Calu3 (cell line): ENCODE measurements around the gene BIRC6. TPM values are rescaled to one million over a fixed set of nuclear protein-coding genes. Genes with fewer than 3 reads are reported as not detected.
"Not testable (repeated sequence)": the region's sequence is repeated elsewhere in the genome, so short reads cannot be mapped to it uniquely, and the experiment has no call there.

ENCODE experiments used
- BruUV-seq: library from RNA; stranded (reverse); fragments of 400-500 nt; replicated peaks from 2 replicates; lab custom pipeline; 2021; lab: Mats Ljungman, UMichigan
- CTCF ChIA-PET: fragments of 300-600 bp; sonication (Branson Sonifier 250); formaldehyde crosslinking; loops from one replicate; lab custom pipeline; 2022; ENCODE audit warnings: antibody characterized with exemption; lab: Charles Lee
- DNase-seq: peaks from one replicate; pipeline ENCODE4 v3.0.0; 2022
- H3K27ac Mint-ChIP-seq: one replicate; pipeline ENCODE4 v1.8.0; 2022; ENCODE audit warnings: mixed read lengths; ENCODE audit not compliant: unreplicated experiment
- H3K27me3 Mint-ChIP-seq: one replicate; pipeline ENCODE4 v1.8.0; 2022; ENCODE audit warnings: mixed read lengths; ENCODE audit not compliant: unreplicated experiment
- H3K36me3 Mint-ChIP-seq: one replicate; pipeline ENCODE4 v1.8.0; 2022; ENCODE audit warnings: mild to moderate bottlenecking, moderate library complexity, mixed read lengths; ENCODE audit not compliant: insufficient read depth, unreplicated experiment
- H3K4me1 Mint-ChIP-seq: one replicate; pipeline ENCODE4 v1.8.0; 2022; ENCODE audit warnings: mild to moderate bottlenecking, low read depth, mixed read lengths; ENCODE audit not compliant: unreplicated experiment
- H3K4me3 Mint-ChIP-seq: one replicate; pipeline ENCODE4 v1.8.0; 2022; ENCODE audit warnings: mild to moderate bottlenecking, low read depth, moderate library complexity, mixed read lengths; ENCODE audit not compliant: unreplicated experiment
- H3K9me3 Mint-ChIP-seq: one replicate; pipeline ENCODE4 v1.8.0; 2022; ENCODE audit warnings: low read depth, mixed read lengths; ENCODE audit not compliant: unreplicated experiment
- CTCF ChIP-seq: fragments of 200-600 bp; IDR thresholded peaks from one replicate; pipeline ENCODE4 v1.8.0; 2022; ENCODE audit warnings: antibody characterized with exemption; ENCODE audit not compliant: unreplicated experiment
- intact Hi-C: fragments of 100-400 bp; cut with micrococcal nuclease; formaldehyde crosslinking; loops from one replicate; pipeline ENCODE4 v1.10.0; 2022; ENCODE audit not compliant: unreplicated experiment
- total RNA-seq: library from RNA; stranded (reverse); gene quantifications from 2 replicates; pipeline ENCODE4 v1.2.3, GENCODE V29; 2022

Gene BIRC6
- total RNA-seq, 1 experiment from 2014 or later: 91.0 TPM

GRCh38 chr2:32534831-32535230 is 178.0 kb downstream of the BIRC6 start:
- TF ChIP-seq CTCF: no peak
- Mint-ChIP-seq H3K9me3 (no peaks in the 10 kb centered on the region), H3K27ac (no peak overlapping the region), H3K27me3 (no peaks in the 10 kb centered on the region), H3K4me3 (no peak overlapping the region), H3K36me3 (peaks cover 22% of the 10 kb centered on the region), H3K4me1 (no peaks in the 10 kb centered on the region)
- DNase-seq: no peak
- intact Hi-C loops: no loop called here
- CTCF ChIA-PET: interaction anchor here (0.6 kb wide), 1 partner anchor 55 kb away, joined by 3 read pairs; no protein-coding TSS in a partner anchor
- BruUV-seq: no TSS peak

- intact Hi-C loops: no loop called here
- no peaks in the 10 kb centered on the region for H3K27me3 Mint-ChIP-seq
- H3K4me3 Mint-ChIP-seq: no peak overlapping the region
- no TSS peak for BruUV-seq
- CTCF ChIA-PET: no interaction called here
- H3K36me3 Mint-ChIP-seq: peaks cover 14% of the 10 kb centered on the region
- H3K4me1 Mint-ChIP-seq: no peaks in the 10 kb centered on the region
- TF ChIP-seq CTCF: no peak
- H3K9me3 Mint-ChIP-seq: no peaks in the 10 kb centered on the region
- DNase-seq: no peak
- no peak overlapping the region for H3K27ac Mint-ChIP-seq
Observed at GRCh38 chr2:32538735-32539134, 181.9 kb downstream of the BIRC6 start.

- DNase-seq, H3K27me3 Mint-ChIP-seq, H3K9me3 Mint-ChIP-seq, H3K36me3 Mint-ChIP-seq, H3K4me3 Mint-ChIP-seq, CTCF ChIA-PET, H3K4me1 Mint-ChIP-seq, BruUV-seq, H3K27ac Mint-ChIP-seq: not testable (repeated sequence)
- intact Hi-C loops: loop anchor here (5.0 kb wide), 2 partner anchors 480 to 535 kb away; no protein-coding TSS in a partner anchor
Observed at GRCh38 chr2:32552483-32552882, 195.7 kb downstream of the BIRC6 start.

GRCh38 chr2:32553829-32554432 is 197.1 kb downstream of the BIRC6 start:
- Mint-ChIP-seq H3K4me1 (no peaks in the 10 kb centered on the region), H3K27ac (no peak overlapping the region), H3K9me3 (no peaks in the 10 kb centered on the region), H3K36me3 (peaks cover 5% of the 10 kb centered on the region), H3K4me3 (no peak overlapping the region), H3K27me3 (no peaks in the 10 kb centered on the region)
- no TSS peak for BruUV-seq
- no peak for TF ChIP-seq CTCF
- DNase-seq: peak; percentile 2
- CTCF ChIA-PET: no interaction called here
- intact Hi-C loops: loop anchor here (1.0 to 5.0 kb wide), 3 partner anchors 478 to 819 kb away; no protein-coding TSS in a partner anchor

GRCh38 chr2:32558492-32558891 is 201.7 kb downstream of the BIRC6 start:
- intact Hi-C loops: no loop called here
- H3K4me1 Mint-ChIP-seq: no peaks in the 10 kb centered on the region
- H3K27ac Mint-ChIP-seq: no peak overlapping the region
- CTCF ChIA-PET: interaction anchor here (0.5 kb wide), 1 partner anchor 656 kb away, joined by 4 read pairs; no protein-coding TSS in a partner anchor
- H3K27me3 Mint-ChIP-seq: no peaks in the 10 kb centered on the region
- no TSS peak for BruUV-seq
- H3K4me3 Mint-ChIP-seq: no peak overlapping the region
- no peak for DNase-seq
- TF ChIP-seq CTCF: no peak
- peaks cover 10% of the 10 kb centered on the region for H3K36me3 Mint-ChIP-seq
- no peaks in the 10 kb centered on the region for H3K9me3 Mint-ChIP-seq
